Renal pelvis (tissue), 4 donors: Measurements from ENCODE around the gene SVIL. TPM values are rescaled to one million over a fixed set of nuclear protein-coding genes. Genes with fewer than 3 reads are reported as not detected.
"Not testable (repeated sequence)": the region's sequence is repeated elsewhere in the genome, so short reads cannot be mapped to it uniquely, and the experiment has no call there.

Experiments
- DNase-seq: peaks from one replicate; pipeline ENCODE4 v3.0.0-alpha.2; 2013
- polyA plus RNA-seq, 3 donors: library from polyadenylated mRNA; unstranded; fragments of 120-200 nt; gene quantifications; one replicate each; pipeline ENCODE4 v1.2.1, GENCODE V29; 2013; ENCODE audit not compliant: insufficient read length in 3 of 3

The SVIL gene
- polyA plus RNA-seq, 3 donors, result 39.5 to 41.3 (median 40.7) TPM

GRCh38 chr10:29491918-29492317 is 142.9 kb downstream of the SVIL start:
- no peak for DNase-seq

GRCh38 chr10:29490781-29491280 is 143.9 kb downstream of the SVIL start:
- DNase-seq, result not testable (repeated sequence)

GRCh38 chr10:29488471-29488870 is 146.3 kb downstream of the SVIL start:
- not testable (repeated sequence) for DNase-seq

GRCh38 chr10:29487884-29488266 is 146.9 kb downstream of the SVIL start:
- not testable (repeated sequence) for DNase-seq

- DNase-seq, result not testable (repeated sequence)
Measured at GRCh38 chr10:29487032-29487883, 147.5 kb downstream of the SVIL start.

- DNase-seq, result no peak
Measured at GRCh38 chr10:29486433-29486832, 148.3 kb downstream of the SVIL start.

- DNase-seq, result not testable (repeated sequence)
Measured at GRCh38 chr10:29484677-29485076, 150.1 kb downstream of the SVIL start.

GRCh38 chr10:29482591-29483431 is 152.0 kb downstream of the SVIL start:
- DNase-seq, result no peak

- no peak for DNase-seq
Measured at GRCh38 chr10:29481906-29482440, 152.8 kb downstream of the SVIL start.

GRCh38 chr10:29479981-29480954 is 154.5 kb downstream of the SVIL start:
- no peak for DNase-seq

- DNase-seq, result no peak
Measured at GRCh38 chr10:29479081-29479925, 155.5 kb downstream of the SVIL start.

GRCh38 chr10:29473406-29474100 is 161.2 kb downstream of the SVIL start:
- no peak for DNase-seq

- no peak for DNase-seq
Measured at GRCh38 chr10:29473087-29473356, 161.7 kb downstream of the SVIL start.

GRCh38 chr10:29472301-29473086 is 162.3 kb downstream of the SVIL start:
- no peak for DNase-seq

- DNase-seq, result no peak
Measured at GRCh38 chr10:29471544-29471859, 163.3 kb downstream of the SVIL start.

GRCh38 chr10:29470843-29471543 is 163.8 kb downstream of the SVIL start:
- DNase-seq, result no peak

- DNase-seq, result no peak
Measured at GRCh38 chr10:29470355-29470705, 164.4 kb downstream of the SVIL start.
